Gastroesophageal sphincter (tissue), 3 donors: ENCODE measurements around the gene CDK5.

Experiments used
- CTCF ChIP-seq, 4 experiments: fragments of 200-600 bp in 2 of 4; fragments of 450-650 bp in 2 of 4; sonication (generic) in 1 of 4; IDR thresholded peaks; one replicate each; pipeline ENCODE4 v1.5.1; 2017 to 2019; ENCODE audit warnings: antibody characterized with exemption in 4 of 4, mild to moderate bottlenecking in 2 of 4, moderate library complexity in 2 of 4
- EP300 ChIP-seq: sonication (generic); formaldehyde crosslinking; IDR thresholded peaks from one replicate; pipeline ENCODE4 v1.6.1; 2017; ENCODE audit warnings: antibody characterized with exemption, mild to moderate bottlenecking
- POLR2A ChIP-seq, 2 donors: fragments of 450-650 bp; IDR thresholded peaks; one replicate each; pipeline ENCODE4 v1.6.1; 2017; ENCODE audit warnings: antibody characterized with exemption in 2 of 2, mild to moderate bottlenecking in 2 of 2, moderate library complexity in 1 of 2
- POLR2AphosphoS5 ChIP-seq: sonication (generic); formaldehyde crosslinking; IDR thresholded peaks from one replicate; pipeline ENCODE4 v1.6.1; 2017; ENCODE audit warnings: antibody characterized with exemption

- TF ChIP-seq CTCF (IDR thresholded peaks at IDR 0.05) (no peak), POLR2A (IDR thresholded peaks at IDR 0.05) (no peak), EP300 (no peak), POLR2AphosphoS5 (no peak)
These were observed 20.7 kb upstream of the CDK5 start for GRCh38 chr7:151078233-151079040.
